IMR-90 (cell line): ENCODE results near the gene PRR22.

Source experiments
- BHLHE40 ChIP-seq: fragments of 150-350 bp; IDR thresholded peaks from 2 replicates; pipeline ENCODE4 v1.6.1; 2016; ENCODE audit warnings: mild to moderate bottlenecking, low read depth, low read length
- CEBPB ChIP-seq: IDR thresholded peaks from 2 replicates; pipeline ENCODE4 v1.6.1; 2012; ENCODE audit warnings: low read depth, low read length, improper control_type of control experiment
- CHD1 ChIP-seq: IDR thresholded peaks from 2 replicates; pipeline ENCODE4 v1.6.1; 2012; ENCODE audit warnings: low read depth, low read length, improper control_type of control experiment
- CTCF ChIP-seq: conservative IDR thresholded peaks from 2 replicates; pipeline ENCODE4 v1.5.1; 2012; ENCODE audit warnings: mild to moderate bottlenecking, low read depth, low read length, improper control_type of control experiment
- FOS ChIP-seq: fragments of 150-350 bp; IDR thresholded peaks from 2 replicates; pipeline ENCODE4 v1.6.1; 2016; ENCODE audit warnings: low read depth, low read length
- MAFK ChIP-seq: IDR thresholded peaks from 2 replicates; pipeline ENCODE4 v1.6.1; 2012; ENCODE audit warnings: low read depth, low read length, improper control_type of control experiment
- MXI1 ChIP-seq: IDR thresholded peaks from 2 replicates; pipeline ENCODE4 v1.6.1; 2012; ENCODE audit warnings: low read depth, mild to moderate bottlenecking, low read length, moderate library complexity, borderline replicate concordance
- POLR2A ChIP-seq: IDR thresholded peaks from 2 replicates; pipeline ENCODE4 v1.6.1; 2012; ENCODE audit warnings: mild to moderate bottlenecking, low read depth, low read length
- RAD21 ChIP-seq: IDR thresholded peaks from 2 replicates; pipeline ENCODE4 v1.6.1; 2012; ENCODE audit warnings: low read length, improper control_type of control experiment
- RCOR1 ChIP-seq: IDR thresholded peaks from 2 replicates; pipeline ENCODE4 v1.6.1; 2012; ENCODE audit warnings: mild to moderate bottlenecking, low read length, improper control_type of control experiment; ENCODE audit not compliant: insufficient replicate concordance
- RFX5 ChIP-seq: IDR thresholded peaks from 2 replicates; pipeline ENCODE4 v1.8.0; 2012; ENCODE audit warnings: low read depth, mild to moderate bottlenecking, low read length, moderate library complexity
- USF2 ChIP-seq: fragments of 150-350 bp; IDR thresholded peaks from 2 replicates; pipeline ENCODE4 v1.6.1; 2017; ENCODE audit warnings: mild to moderate bottlenecking, antibody characterized with exemption, low read length, low read depth

- TF ChIP-seq POLR2A (no peak), RAD21 (no peak), CTCF (no peak), USF2 (no peak), CEBPB (no peak), RCOR1 (no peak), FOS (no peak), MXI1 (no peak), CHD1 (no peak), RFX5 (no peak), MAFK (no peak), BHLHE40 (no peak)
Measured at GRCh38 chr19:5820785-5821184, 36.2 kb upstream of the PRR22 start.
